Gastrocnemius medialis (tissue), 4 donors: Measurements from ENCODE around the gene NUDT14. TPM values are rescaled to one million over a fixed set of nuclear protein-coding genes. Genes with fewer than 3 reads are reported as not detected.

ENCODE experiments used
- ATAC-seq, 2 donors: fragments of 150-250 bp; one replicate each; pipeline ENCODE4 v1.9.1; 2016
- DNase-seq, 2 donors: peaks; one replicate each; pipeline ENCODE4 v3.0.0-alpha.2; 2019
- H3K27ac ChIP-seq, 4 donors: fragments of 200-600 bp; sonication (generic); 1 replicate in 1 of 4; 2 replicates in 3 of 4; pipeline ENCODE4 v1.5.1; 2016 to 2018; ENCODE audit warnings: mild to moderate bottlenecking in 2 of 4, moderate library complexity in 1 of 4
- H3K27me3 ChIP-seq, 3 donors: fragments of 200-600 bp; sonication (generic) in 2 of 3; 1 replicate in 1 of 3; 2 replicates in 2 of 3; pipeline versions ENCODE4 v1.5.1 to v1.6.0; 2016 to 2019; ENCODE audit warnings: mild to moderate bottlenecking in 1 of 3, moderate library complexity in 1 of 3
- H3K36me3 ChIP-seq, 2 donors: fragments of 200-600 bp; sonication (generic) in 1 of 2; one replicate each; pipeline ENCODE4 v1.5.1; 2017 to 2018
- H3K4me1 ChIP-seq, 2 donors: fragments of 200-600 bp; sonication (generic) in 1 of 2; one replicate each; pipeline ENCODE4 v1.5.1; 2016 to 2017; ENCODE audit warnings: mild to moderate bottlenecking in 2 of 2
- H3K4me3 ChIP-seq, 4 donors: fragments of 200-600 bp; sonication (generic) in 3 of 4; 1 replicate in 1 of 4; 2 replicates in 3 of 4; pipeline ENCODE4 v1.5.1; 2016 to 2019; ENCODE audit warnings: mild to moderate bottlenecking in 2 of 4
- H3K9me3 ChIP-seq, 3 donors: fragments of 200-600 bp; sonication (generic) in 2 of 3; 1 replicate in 1 of 3; 2 replicates in 2 of 3; pipeline ENCODE4 v1.5.1; 2016 to 2019
- CTCF ChIP-seq, 5 experiments: fragments of 450-650 bp in 3 of 5; fragments of 200-600 bp in 2 of 5; sonication (generic) in 2 of 5; IDR thresholded peaks in 4 of 5; conservative IDR thresholded peaks in 1 of 5; 1 replicate in 4 of 5; 2 replicates in 1 of 5; pipeline ENCODE4 v1.5.1; 2016 to 2019; ENCODE audit warnings: antibody characterized with exemption in 5 of 5, mild to moderate bottlenecking in 3 of 5, moderate library complexity in 3 of 5
- POLR2A ChIP-seq, 2 donors: fragments of 450-650 bp; IDR thresholded peaks; one replicate each; pipeline ENCODE4 v1.6.1; 2017; ENCODE audit warnings: antibody characterized with exemption in 2 of 2, mild to moderate bottlenecking in 2 of 2, moderate library complexity in 2 of 2
- in situ Hi-C, 4 donors: fragments of 200-750 bp; cut with MboI; loops; one replicate each; pipeline versions ENCODE4 v1.15.0 to v1.8.0; 2017; ENCODE audit warnings: low sequenced_read_pairs in 4 of 4
- intact Hi-C: fragments of 100-400 bp; cut with DNase I; formaldehyde crosslinking; loops from one replicate; pipeline ENCODE4 v1.15.1; 2023; ENCODE audit warnings: low total_unique reads
- total RNA-seq, 4 donors: library from RNA; depleted of rRNA; stranded (reverse); fragments of >200 nt; gene quantifications; one replicate each; pipeline versions ENCODE4 v1.1.0 to v1.2.3, GENCODE V29; 2016

NUDT14 gene
- total RNA-seq, 4 donors from 2014 or later: 11.0 to 25.5 (median 16.4) TPM

GRCh38 chr14:105146976-105147635 is 34.0 kb downstream of the NUDT14 start:
- Histone ChIP-seq H3K36me3 (peaks cover 0 to 68% of the 10 kb centered on the region in 2 donors), H3K4me3 (no peak overlapping the region), H3K27ac (no peak overlapping the region), H3K9me3 (no peaks in the 10 kb centered on the region), H3K4me1 (peaks cover 8% of the 10 kb centered on the region in 2 donors), H3K27me3 (no peaks in the 10 kb centered on the region)
- intact Hi-C loops: no loop called here
- ATAC-seq (no peak), DNase-seq (no peak)
- TF ChIP-seq CTCF (IDR thresholded peaks at IDR 0.05 in 4 of 5, conservative IDR thresholded peaks at IDR 0.05 in 1 of 5) (no peak), POLR2A (IDR thresholded peaks at IDR 0.05) (no peak)
- in situ Hi-C loops: no loop called here

GRCh38 chr14:105146181-105146975 is 34.7 kb downstream of the NUDT14 start:
- ATAC-seq: no peak
- in situ Hi-C loops (no loop called here), intact Hi-C loops (no loop called here)
- TF ChIP-seq CTCF (IDR thresholded peaks at IDR 0.05 in 4 of 5, conservative IDR thresholded peaks at IDR 0.05 in 1 of 5) (no peak), POLR2A (IDR thresholded peaks at IDR 0.05) (no peak)
- Histone ChIP-seq H3K4me1 (peaks cover under 1% of the 10 kb centered on the region in 2 donors), H3K9me3 (no peaks in the 10 kb centered on the region), H3K4me3 (no peak overlapping the region), H3K27me3 (no peaks in the 10 kb centered on the region), H3K36me3 (peaks cover 0 to 73% of the 10 kb centered on the region in 2 donors), H3K27ac (no peak overlapping the region)
- peak in 1 of 2 donors; percentile 1 for DNase-seq

GRCh38 chr14:105145381-105146180 is 35.5 kb downstream of the NUDT14 start:
- H3K27ac ChIP-seq: no peak overlapping the region
- in situ Hi-C loops (no loop called here), intact Hi-C loops (no loop called here)
- H3K9me3 ChIP-seq: no peaks in the 10 kb centered on the region
- DNase-seq (peak; percentile 1 to 10), ATAC-seq (no peak)
- H3K4me3 ChIP-seq: no peak overlapping the region
- H3K4me1 ChIP-seq: no peaks in the 10 kb centered on the region
- H3K36me3 ChIP-seq: peaks cover 0 to 76% of the 10 kb centered on the region in 2 donors
- no peaks in the 10 kb centered on the region for H3K27me3 ChIP-seq
- TF ChIP-seq POLR2A (IDR thresholded peaks at IDR 0.05) (no peak), CTCF (IDR thresholded peaks at IDR 0.05 in 4 of 5, conservative IDR thresholded peaks at IDR 0.05 in 1 of 5) (no peak)

GRCh38 chr14:105144666-105145380 is 36.3 kb downstream of the NUDT14 start:
- H3K27ac ChIP-seq: no peak overlapping the region
- peaks cover 0 to 84% of the 10 kb centered on the region in 2 donors for H3K36me3 ChIP-seq
- H3K9me3 ChIP-seq: peaks cover 0 to 4% (median 0%) of the 10 kb centered on the region in 3 donors
- in situ Hi-C loops (no loop called here), intact Hi-C loops (no loop called here)
- TF ChIP-seq POLR2A (IDR thresholded peaks at IDR 0.05) (no peak), CTCF (IDR thresholded peaks at IDR 0.05 in 4 of 5, conservative IDR thresholded peaks at IDR 0.05 in 1 of 5) (no peak)
- no peaks in the 10 kb centered on the region for H3K27me3 ChIP-seq
- DNase-seq (peak in 1 of 2 donors; percentile 11), ATAC-seq (no peak)
- H3K4me3 ChIP-seq: no peak overlapping the region
- no peaks in the 10 kb centered on the region for H3K4me1 ChIP-seq
